Activated naive CD8-positive, alpha-beta T cell treated with anti-CD3 and anti-CD28 coated beads for 36 hours (primary cell): Measurements from ENCODE around the gene GNLY. TPM values are rescaled to one million over a fixed set of nuclear protein-coding genes. Genes with fewer than 3 reads are reported as not detected.

Experiments used
- DNase-seq: peaks from one replicate; pipeline ENCODE4 v3.0.0; 2021
- H3K27ac Mint-ChIP-seq: one replicate; pipeline ENCODE4 v1.8.0; 2022; ENCODE audit warnings: mild to moderate bottlenecking, moderate library complexity, mixed read lengths
- H3K27me3 Mint-ChIP-seq: one replicate; pipeline ENCODE4 v1.8.0; 2022; ENCODE audit warnings: mild to moderate bottlenecking, mixed read lengths
- H3K36me3 Mint-ChIP-seq: one replicate; pipeline ENCODE4 v1.8.0; 2021; ENCODE audit warnings: mild to moderate bottlenecking, mixed read lengths
- H3K4me1 Mint-ChIP-seq: one replicate; pipeline ENCODE4 v1.8.0; 2021; ENCODE audit warnings: mixed read lengths
- H3K4me3 Mint-ChIP-seq: one replicate; pipeline ENCODE4 v1.8.0; 2022; ENCODE audit warnings: mild to moderate bottlenecking, moderate library complexity, mixed read lengths
- H3K9me3 Mint-ChIP-seq: one replicate; pipeline ENCODE4 v1.8.0; 2022; ENCODE audit warnings: mixed read lengths
- total RNA-seq, 2 experiments: library from RNA; stranded (reverse); gene quantifications; one replicate each; pipeline ENCODE4 v1.2.3, GENCODE V29; 2021

Gene GNLY
- total RNA-seq, 2 experiments from 2014 or later, result 1.5 to 2.1 TPM

DNA sequence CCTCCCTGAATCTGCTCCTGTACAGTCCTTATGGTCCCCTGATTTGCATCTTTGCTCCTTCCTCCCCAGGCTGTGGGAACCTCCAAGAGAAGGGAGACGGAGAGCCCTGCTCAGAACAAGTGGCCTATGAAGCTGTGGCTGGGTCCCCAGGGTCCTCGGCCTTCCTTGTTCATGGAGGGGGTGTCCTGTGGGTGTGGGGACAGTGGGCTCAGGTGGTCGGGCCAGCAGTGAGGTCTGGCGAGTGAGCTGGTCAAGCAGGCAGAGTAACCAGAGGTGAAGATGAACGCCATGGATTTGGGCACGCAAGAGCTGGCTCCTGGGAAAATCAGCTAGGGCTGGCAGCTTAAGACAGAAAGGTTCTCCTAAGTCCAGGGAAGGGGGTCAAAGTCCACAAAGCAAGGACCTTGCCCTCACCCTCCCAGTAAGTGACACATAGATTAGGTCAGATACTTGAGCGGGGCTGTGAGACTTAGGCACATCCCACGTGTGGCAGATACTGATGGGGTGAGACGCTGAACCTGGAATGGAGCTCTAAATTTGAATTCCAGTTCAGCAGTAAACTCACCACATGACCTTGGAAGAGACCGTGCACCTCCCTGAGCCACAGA, 24.8 kb downstream of the GNLY start:
- peaks cover 5% of the 10 kb centered on the region for H3K27me3 Mint-ChIP-seq
- no peaks in the 10 kb centered on the region for H3K36me3 Mint-ChIP-seq
- H3K4me1 Mint-ChIP-seq, result peaks cover 1% of the 10 kb centered on the region
- H3K4me3 Mint-ChIP-seq, result no peak overlapping the region
- H3K9me3 Mint-ChIP-seq, result no peaks in the 10 kb centered on the region
- no peak overlapping the region for H3K27ac Mint-ChIP-seq
- DNase-seq, result no peak

DNA sequence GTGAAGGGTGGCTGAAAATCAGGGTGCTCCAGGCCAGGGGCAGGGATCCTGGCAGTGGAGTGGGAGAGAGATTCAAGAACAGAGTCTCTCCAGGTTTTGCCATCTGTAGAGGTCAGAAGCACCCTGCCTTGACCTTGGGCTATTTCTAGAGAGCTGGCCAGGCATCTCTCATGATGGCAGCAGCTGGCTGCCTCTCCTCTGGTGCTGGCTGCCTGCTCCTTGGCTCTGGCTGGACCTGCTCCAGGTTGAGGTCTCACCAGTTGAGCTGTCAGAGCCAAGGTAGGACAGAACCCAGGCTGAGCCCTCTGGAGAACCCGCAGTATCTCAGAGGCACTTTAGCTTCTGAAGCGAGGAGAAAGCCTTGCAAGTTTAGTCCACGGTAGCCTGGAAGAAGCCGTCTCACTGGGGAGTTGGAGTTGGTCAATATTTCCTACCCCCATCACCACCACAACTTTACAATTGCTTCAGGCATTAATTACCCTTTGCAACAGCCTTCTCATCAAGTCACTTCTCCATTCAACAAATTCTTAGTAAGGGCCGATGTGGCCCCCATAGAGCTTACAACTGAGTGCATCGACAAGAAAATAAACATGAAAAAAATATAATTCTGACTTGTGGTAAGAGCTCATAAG, 25.6 kb downstream of the GNLY start:
- DNase-seq, result no peak
- H3K27ac Mint-ChIP-seq, result no peak overlapping the region
- H3K27me3 Mint-ChIP-seq, result peaks cover 5% of the 10 kb centered on the region
- H3K4me1 Mint-ChIP-seq, result peaks cover 1% of the 10 kb centered on the region
- no peak overlapping the region for H3K4me3 Mint-ChIP-seq
- H3K36me3 Mint-ChIP-seq, result no peaks in the 10 kb centered on the region
- no peaks in the 10 kb centered on the region for H3K9me3 Mint-ChIP-seq

DNA sequence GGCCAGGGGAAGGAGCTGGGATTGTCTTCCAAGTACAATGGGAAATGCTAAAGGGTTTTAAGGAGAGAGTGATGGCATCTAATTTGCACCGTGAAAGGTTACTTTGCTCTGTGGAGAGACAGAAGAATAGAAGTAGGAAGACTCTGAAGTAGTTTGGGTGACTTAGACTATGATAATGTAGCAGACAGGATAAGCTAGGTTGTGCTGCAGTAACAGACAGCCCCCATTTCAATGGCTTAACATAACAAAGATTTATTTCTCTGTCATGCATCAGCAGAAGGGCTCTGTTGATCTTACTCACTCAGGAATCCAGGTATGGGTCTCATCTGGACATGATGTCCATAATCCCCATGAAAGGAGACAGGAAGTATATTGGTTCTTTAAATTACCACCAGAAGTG, 26.4 kb downstream of the GNLY start:
- no peak overlapping the region for H3K4me3 Mint-ChIP-seq
- no peaks in the 10 kb centered on the region for H3K9me3 Mint-ChIP-seq
- H3K36me3 Mint-ChIP-seq, result no peaks in the 10 kb centered on the region
- H3K27ac Mint-ChIP-seq, result no peak overlapping the region
- peaks cover 5% of the 10 kb centered on the region for H3K27me3 Mint-ChIP-seq
- H3K4me1 Mint-ChIP-seq, result no peaks in the 10 kb centered on the region
- DNase-seq, result no peak

DNA sequence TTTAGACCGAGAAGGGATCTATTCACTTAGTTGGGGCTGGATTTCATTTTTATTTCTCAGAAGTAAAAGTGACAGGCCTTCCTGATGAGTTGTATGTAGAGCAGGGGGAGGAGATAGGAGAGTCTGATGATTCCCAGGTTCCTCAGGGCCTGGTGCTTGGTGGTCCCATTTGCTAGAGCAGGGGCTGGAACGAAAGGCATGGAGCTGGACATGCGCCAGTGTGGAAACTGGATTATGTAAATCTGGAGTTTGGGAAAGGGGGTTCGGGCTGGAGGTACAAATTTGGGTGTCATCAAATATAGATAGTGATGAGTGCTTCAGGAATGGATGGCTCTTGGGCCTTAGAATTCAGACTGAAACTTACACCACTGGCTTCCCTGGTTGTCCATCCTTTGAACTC, 27.5 kb downstream of the GNLY start:
- Mint-ChIP-seq H3K27me3 (peaks cover 5% of the 10 kb centered on the region), H3K9me3 (no peaks in the 10 kb centered on the region), H3K4me1 (no peaks in the 10 kb centered on the region), H3K4me3 (no peak overlapping the region), H3K27ac (no peak overlapping the region), H3K36me3 (no peaks in the 10 kb centered on the region)
- DNase-seq, result no peak

DNA sequence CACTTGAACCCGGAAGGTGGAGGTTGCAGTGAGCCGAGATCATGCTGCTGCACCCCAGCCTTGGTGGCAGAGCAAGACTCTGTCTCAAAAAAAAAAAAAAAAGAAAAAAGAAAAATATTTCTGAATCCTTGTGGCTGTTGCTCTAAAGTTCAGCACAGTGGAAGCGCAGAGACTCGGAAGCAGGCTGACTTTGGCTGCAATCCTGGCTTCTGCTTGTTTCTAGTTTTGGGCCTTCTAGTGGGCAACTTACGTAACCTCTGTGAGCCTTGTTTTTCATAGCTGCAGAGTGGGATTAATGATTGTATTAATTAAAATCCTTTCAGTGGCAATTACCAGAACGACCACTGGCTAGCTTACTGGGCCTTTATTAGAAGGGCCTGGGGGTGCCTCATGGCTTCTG, 28.4 kb downstream of the GNLY start:
- Mint-ChIP-seq H3K36me3 (no peaks in the 10 kb centered on the region), H3K27me3 (peaks cover 5% of the 10 kb centered on the region), H3K9me3 (no peaks in the 10 kb centered on the region), H3K4me3 (no peak overlapping the region), H3K4me1 (no peaks in the 10 kb centered on the region), H3K27ac (no peak overlapping the region)
- DNase-seq, result no peak

DNA sequence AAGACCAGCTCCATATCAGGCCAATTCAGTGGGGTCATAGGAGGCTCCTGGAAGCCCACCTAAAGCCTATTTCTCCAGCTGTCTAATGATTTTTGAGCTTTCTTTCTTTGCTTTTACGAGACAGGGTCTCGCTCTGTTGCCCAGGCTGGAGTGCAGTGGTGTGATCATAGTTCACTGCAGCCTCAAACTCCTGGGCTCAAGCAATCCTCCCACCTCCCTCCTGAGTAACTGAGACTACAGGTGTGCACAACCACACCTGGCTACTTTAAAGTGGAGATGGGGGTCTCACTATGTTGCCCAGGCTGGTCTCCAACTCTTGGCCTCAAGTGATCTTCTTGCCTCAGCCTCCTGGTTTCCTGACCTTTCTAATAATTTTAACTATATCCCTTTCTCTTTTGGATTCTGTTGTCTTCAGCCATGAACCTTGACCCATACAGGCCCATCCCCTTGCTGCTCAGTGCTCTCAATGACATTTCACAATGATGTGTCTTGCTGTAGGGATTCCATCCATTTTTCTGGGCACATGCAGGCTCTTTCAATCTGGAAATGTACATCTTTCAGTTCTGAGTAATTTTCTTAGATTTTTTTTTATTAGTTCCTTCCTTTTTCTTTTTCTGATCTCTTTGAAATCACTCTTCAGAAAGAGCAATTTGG, 29.7 kb downstream of the GNLY start:
- no peaks in the 10 kb centered on the region for H3K9me3 Mint-ChIP-seq
- no peak overlapping the region for H3K4me3 Mint-ChIP-seq
- H3K27ac Mint-ChIP-seq, result no peak overlapping the region
- peaks cover 2% of the 10 kb centered on the region for H3K4me1 Mint-ChIP-seq
- H3K27me3 Mint-ChIP-seq, result peaks cover 9% of the 10 kb centered on the region
- H3K36me3 Mint-ChIP-seq, result no peaks in the 10 kb centered on the region
- DNase-seq, result no peak

DNA sequence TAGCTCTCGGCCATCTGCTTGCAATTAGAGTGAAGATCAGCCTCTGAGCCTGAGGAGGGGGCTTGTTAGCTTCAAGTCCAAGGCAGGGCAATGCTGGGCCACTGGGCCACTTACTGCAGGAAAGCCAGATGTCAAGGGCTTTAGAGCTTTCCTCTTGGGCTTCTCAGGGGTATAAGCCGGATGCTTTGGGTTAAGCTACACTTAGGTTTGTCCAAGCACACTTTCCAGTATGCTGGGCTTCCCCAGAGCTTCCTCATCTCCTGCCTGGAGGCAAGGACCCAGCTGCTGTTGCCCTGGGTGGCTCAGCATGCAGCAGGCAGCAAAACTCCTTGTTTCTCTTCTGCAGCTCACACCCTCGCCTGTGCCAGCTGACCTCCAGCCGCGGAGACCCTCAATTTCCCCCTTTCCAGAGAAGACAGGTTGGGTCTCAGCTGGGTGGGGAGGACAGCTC, 30.6 kb downstream of the GNLY start:
- no peak for DNase-seq
- Mint-ChIP-seq H3K36me3 (no peaks in the 10 kb centered on the region), H3K4me3 (no peak overlapping the region), H3K27ac (no peak overlapping the region), H3K4me1 (peaks cover 5% of the 10 kb centered on the region), H3K9me3 (no peaks in the 10 kb centered on the region), H3K27me3 (peaks cover 17% of the 10 kb centered on the region)

DNA sequence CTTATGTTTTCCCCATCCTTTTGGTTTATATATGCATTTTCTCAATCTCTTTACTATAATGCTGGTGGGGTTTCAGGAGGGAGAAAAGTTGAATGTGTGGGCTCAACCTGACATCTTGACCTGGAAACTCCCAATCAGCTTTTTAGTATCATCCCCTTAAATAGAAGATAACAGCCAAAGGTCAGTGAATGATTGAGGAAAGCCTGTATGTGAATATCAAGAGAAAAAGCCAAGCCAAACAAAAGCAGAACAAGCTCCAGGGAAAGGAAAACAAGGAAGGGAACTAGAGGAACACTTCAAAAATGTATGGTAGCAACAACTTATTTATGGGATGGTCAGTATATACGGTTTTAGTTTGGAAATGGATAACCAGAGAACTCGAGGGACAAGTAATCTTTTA, 31.3 kb downstream of the GNLY start:
- Mint-ChIP-seq H3K9me3 (no peaks in the 10 kb centered on the region), H3K36me3 (no peaks in the 10 kb centered on the region), H3K4me3 (no peak overlapping the region), H3K27me3 (peaks cover 17% of the 10 kb centered on the region), H3K4me1 (peaks cover 5% of the 10 kb centered on the region), H3K27ac (no peak overlapping the region)
- DNase-seq, result no peak

DNA sequence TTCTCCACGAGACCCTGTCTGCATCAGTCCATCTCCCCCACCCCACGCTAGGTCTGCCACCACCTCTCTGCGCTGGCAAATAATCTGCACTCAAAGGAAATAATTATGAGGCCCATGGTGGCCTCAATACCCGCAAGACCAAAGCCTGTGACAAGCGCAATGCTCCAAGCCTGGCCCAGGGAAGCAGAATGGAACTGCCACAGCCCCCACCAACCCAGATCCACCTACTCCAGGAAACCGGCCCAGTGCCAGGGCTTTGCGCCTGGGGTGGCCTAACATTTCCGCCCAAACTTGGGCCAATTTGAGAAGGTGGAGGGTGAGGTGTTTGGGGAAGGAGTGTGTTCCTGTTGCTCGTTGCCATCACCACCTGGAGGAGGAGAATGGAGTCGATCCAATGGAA, 33.6 kb downstream of the GNLY start:
- no peak for DNase-seq
- no peak overlapping the region for H3K4me3 Mint-ChIP-seq
- peaks cover 5% of the 10 kb centered on the region for H3K4me1 Mint-ChIP-seq
- no peaks in the 10 kb centered on the region for H3K9me3 Mint-ChIP-seq
- H3K36me3 Mint-ChIP-seq, result no peaks in the 10 kb centered on the region
- peaks cover 17% of the 10 kb centered on the region for H3K27me3 Mint-ChIP-seq
- no peak overlapping the region for H3K27ac Mint-ChIP-seq

DNA sequence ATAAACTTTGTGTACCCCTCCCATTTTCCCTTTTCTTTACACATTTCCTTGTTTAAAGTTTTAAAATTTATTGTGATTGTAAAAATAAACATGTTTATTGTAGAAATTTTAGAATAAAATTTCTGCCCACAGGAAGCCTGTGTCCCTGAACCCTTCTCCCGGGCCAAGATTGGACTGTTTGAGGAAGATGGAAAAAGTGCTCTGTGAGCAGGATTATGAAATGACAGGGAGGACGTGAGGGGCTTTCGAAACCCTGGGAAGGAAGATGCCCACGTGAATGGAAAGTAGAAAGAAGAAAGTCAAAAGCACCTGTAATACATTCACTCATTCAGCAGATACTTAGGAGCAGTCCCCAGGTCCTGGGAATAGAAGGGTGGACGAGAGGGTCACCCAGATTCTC, 34.2 kb downstream of the GNLY start:
- H3K36me3 Mint-ChIP-seq, result no peaks in the 10 kb centered on the region
- peaks cover 5% of the 10 kb centered on the region for H3K4me1 Mint-ChIP-seq
- no peaks in the 10 kb centered on the region for H3K9me3 Mint-ChIP-seq

DNA sequence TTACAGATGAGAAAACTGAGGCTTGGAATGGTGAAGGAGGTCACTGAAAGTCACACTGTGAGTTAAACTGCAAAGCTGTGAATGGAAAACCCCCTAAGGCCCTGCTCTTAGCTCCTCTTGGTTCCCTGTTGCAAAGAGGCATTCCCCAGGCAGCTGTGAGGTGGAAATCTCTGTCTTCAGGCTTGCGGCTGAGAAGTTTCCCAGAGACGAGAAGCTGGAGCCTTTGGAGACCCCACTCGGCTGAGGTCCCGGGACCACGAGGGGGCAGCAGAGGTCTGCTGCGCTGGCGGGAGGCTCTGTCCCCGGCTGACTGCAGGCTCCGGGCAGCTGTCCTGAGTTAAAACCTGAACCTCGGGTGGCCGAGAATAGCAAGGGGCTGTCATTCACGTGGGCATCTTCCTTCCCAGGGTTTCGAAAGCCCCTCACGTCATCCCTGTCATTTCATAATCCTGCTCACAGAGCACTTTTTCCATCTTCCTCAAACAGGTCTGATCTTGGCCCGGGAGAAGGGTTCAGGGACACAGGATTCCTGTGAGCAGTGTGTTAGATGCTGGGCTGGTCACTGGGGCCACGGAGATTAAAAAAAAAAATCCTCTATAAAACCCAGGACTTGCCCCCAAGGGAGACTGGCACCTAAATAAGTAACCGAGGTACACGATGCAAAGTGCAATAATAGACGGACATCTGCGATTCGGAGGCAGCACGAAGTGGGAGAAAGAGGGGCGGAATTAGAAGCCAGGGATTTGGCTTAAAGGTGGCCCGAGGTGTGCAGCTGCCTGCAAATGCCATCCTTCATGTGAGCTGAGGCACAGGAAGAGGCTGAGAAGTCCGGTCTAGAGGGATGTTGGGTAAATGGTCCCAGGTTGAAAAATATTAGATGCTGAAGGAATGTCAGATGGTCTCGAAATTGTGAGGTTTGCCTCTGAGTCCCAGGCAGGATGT, 35.0 kb downstream of the GNLY start:
- Mint-ChIP-seq H3K27ac (no peak overlapping the region), H3K4me3 (no peak overlapping the region), H3K27me3 (peaks cover 19% of the 10 kb centered on the region), H3K36me3 (no peaks in the 10 kb centered on the region), H3K4me1 (peaks cover 5% of the 10 kb centered on the region), H3K9me3 (no peaks in the 10 kb centered on the region)
- DNase-seq, result peak; percentile 77

More for the DNA sequence above, 34.2 kb downstream of the GNLY start:
- no peak overlapping the region for H3K27ac Mint-ChIP-seq
- H3K27me3 Mint-ChIP-seq, result peaks cover 17% of the 10 kb centered on the region
- H3K4me3 Mint-ChIP-seq, result no peak overlapping the region
- DNase-seq, result no peak

DNA sequence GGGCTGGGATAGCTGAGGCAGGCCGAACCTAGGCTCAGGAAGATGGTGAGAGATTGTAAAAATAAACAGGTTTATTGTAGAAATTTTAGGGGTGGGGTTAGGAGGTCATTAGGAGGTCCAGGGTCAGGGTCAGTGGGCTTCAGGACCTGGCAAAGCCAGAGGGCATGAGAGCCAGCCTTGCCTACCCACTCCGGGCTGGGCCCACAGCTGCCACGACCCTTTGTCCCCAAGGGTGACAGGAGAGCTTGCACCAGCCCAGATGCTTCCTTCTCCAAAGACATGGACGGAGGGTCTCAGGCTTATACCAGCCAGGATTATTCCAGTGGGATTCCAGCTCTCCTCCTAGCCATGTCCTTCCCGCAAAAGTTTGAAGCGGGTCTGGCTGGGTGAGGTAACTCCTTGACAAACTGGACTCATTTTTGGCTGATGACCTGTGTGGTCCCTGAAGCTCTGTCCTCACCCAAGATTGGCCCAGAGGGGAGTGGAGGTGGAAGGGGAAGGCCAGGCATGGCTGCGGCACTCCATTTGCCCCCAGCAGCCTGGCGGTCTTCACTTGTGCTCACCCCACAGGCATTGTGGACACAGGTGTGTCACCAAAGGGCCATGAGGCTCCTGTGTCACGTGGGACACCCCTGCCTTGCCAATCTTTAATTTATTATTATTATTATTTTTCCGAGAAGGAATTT, 35.8 kb downstream of the GNLY start:
- Mint-ChIP-seq H3K36me3 (no peaks in the 10 kb centered on the region), H3K4me3 (no peak overlapping the region), H3K9me3 (no peaks in the 10 kb centered on the region), H3K27ac (no peak overlapping the region), H3K4me1 (peaks cover 5% of the 10 kb centered on the region), H3K27me3 (peaks cover 20% of the 10 kb centered on the region)
- DNase-seq, result no peak

DNA sequence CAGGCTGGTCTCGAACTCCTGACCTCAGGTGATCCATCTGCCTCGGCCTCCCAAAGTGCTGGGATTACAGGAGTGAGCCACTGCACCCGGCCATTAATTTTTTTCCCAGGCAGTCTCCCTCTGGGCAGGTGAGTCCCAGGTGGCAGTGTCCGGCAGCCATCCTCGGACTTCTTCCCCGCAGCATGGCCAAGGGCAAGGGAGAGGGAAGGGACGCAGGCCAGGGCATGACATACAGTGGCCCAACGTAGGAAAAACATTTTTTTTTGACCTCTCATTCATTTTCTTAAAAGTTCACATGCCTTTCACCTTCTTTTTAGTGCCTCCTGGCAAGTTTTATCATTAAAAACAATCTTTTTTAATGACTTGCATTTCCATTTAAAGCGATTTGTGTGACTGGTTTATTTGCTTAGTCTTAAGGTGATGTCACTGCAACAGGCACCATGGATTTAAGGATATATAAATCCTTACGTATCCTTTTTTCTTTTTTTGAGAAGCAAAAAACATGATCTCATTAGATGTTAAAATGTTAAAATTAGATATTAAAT, 36.6 kb downstream of the GNLY start:
- Mint-ChIP-seq H3K36me3 (no peaks in the 10 kb centered on the region), H3K27me3 (peaks cover 20% of the 10 kb centered on the region), H3K4me1 (peaks cover 5% of the 10 kb centered on the region), H3K4me3 (no peak overlapping the region), H3K27ac (no peak overlapping the region), H3K9me3 (no peaks in the 10 kb centered on the region)
- DNase-seq, result no peak

DNA sequence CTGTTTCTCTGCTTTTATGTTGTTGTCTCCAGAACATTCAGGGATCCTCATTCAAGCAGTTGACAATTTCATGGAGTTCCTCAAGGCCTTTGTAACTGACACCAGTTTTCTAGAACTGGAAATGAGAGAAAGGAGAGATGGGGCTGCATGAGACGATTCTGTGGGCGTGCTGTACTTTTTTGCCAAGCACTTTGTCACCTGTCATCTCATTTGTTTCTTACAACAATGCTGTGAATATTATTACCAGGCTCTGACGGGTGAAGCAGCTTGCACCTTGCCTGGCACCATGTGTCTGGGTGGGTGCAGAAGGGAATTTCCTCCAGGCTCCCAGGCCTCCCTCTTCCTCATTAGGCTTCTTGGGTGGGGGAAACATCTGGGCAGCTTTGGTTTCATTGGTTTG, 37.4 kb downstream of the GNLY start:
- no peak for DNase-seq
- Mint-ChIP-seq H3K36me3 (no peaks in the 10 kb centered on the region), H3K27me3 (peaks cover 20% of the 10 kb centered on the region), H3K9me3 (no peaks in the 10 kb centered on the region), H3K4me3 (no peak overlapping the region), H3K27ac (no peak overlapping the region), H3K4me1 (peaks cover 5% of the 10 kb centered on the region)
